ENCODE measurements around the gene METTL9.

The METTL9 gene

GRCh38 chr16:21592191-21592590 lies 7.2 kb upstream of the METTL9 start:
- H3K4me3 ChIP-seq (replicated peaks; ENCODE audit: low read depth, low read length) = no peak overlapping the region
- H3K36me3 ChIP-seq (ENCODE audit: control insufficient read depth, insufficient read depth, low read length) = no peaks in the 10 kb centered on the region
- DNase-seq (ENCODE audit: extremely low read depth, insufficient read length) = no peak
- no peak for TF ChIP-seq CTCF (IDR thresholded peaks at IDR 0.05; ENCODE audit: insufficient read depth, low read length, poor library complexity, severe bottlenecking)
- no peaks in the 10 kb centered on the region; the same call in 1 of the 2 replicates for H3K27me3 ChIP-seq (replicated peaks; ENCODE audit: control insufficient read depth, insufficient read depth, low read length)

- H3K36me3 ChIP-seq (ENCODE audit: control insufficient read depth, insufficient read depth, low read length) = no peaks in the 10 kb centered on the region
- no peak for TF ChIP-seq CTCF (IDR thresholded peaks at IDR 0.05; ENCODE audit: insufficient read depth, low read length, poor library complexity, severe bottlenecking)
- H3K27me3 ChIP-seq (replicated peaks; ENCODE audit: control insufficient read depth, insufficient read depth, low read length) = no peaks in the 10 kb centered on the region; the same call in 1 of the 2 replicates
- no peak for DNase-seq (ENCODE audit: extremely low read depth, insufficient read length)
- no peak overlapping the region for H3K4me3 ChIP-seq (replicated peaks; ENCODE audit: low read depth, low read length)
These were observed 5.7 kb upstream of the METTL9 start for GRCh38 chr16:21593530-21594289.

DNA sequence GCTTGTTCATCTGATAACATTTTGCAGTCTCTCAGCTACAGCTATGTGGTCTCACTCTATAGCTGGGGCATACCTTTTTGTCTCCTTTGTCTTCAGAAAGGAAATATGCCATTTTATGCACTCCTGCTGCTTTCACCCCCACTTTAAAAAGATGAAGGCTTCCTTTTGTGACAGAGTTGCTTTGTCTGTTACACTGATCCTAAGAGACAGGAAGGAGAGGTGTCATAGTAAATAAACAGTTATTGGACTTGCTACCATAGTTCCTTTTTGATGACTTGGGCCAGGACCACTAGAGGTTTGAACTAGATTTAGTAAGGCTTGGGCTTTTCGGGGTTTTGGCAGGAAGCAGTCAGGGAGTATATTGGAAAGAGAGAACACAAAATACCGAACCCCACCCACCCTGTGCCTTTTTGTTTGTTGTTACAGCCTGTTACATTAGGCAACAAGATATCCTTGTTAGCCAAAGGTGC lies 1.8 kb upstream of the METTL9 start:
- TF ChIP-seq CTCF (IDR thresholded peaks at IDR 0.05; ENCODE audit: insufficient read depth, low read length, poor library complexity, severe bottlenecking) = no peak
- Histone ChIP-seq H3K36me3 (ENCODE audit: control insufficient read depth, insufficient read depth, low read length) (no peaks in the 10 kb centered on the region), H3K27me3 (replicated peaks; ENCODE audit: control insufficient read depth, insufficient read depth, low read length) (no peaks in the 10 kb centered on the region), H3K4me3 (replicated peaks; ENCODE audit: low read depth, low read length) (no peak overlapping the region)
- DNase-seq (ENCODE audit: extremely low read depth, insufficient read length) = no peak

DNA sequence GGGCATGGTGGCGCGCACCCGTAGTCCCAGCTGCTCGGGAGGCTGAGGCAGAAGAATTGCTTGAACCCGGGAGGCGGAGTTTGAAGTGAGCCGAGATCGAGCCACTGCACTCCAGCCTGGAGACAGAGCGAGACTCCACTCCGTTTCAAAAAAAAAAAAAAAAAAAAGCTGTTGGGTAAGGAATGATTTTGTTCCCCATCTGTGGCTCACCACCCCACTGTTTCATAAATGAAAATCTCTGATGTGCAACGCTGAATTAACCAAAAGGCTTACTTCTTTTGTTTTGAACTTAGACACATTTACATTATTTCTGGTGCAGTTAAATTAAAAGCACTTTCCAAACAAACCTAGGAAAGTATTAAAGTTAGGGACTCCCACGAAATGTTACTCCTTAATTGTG lies 1.2 kb upstream of the METTL9 start:
- no peak for TF ChIP-seq CTCF (IDR thresholded peaks at IDR 0.05; ENCODE audit: insufficient read depth, low read length, poor library complexity, severe bottlenecking)
- no peaks in the 10 kb centered on the region for H3K27me3 ChIP-seq (replicated peaks; ENCODE audit: control insufficient read depth, insufficient read depth, low read length)
- no peaks in the 10 kb centered on the region for H3K36me3 ChIP-seq (ENCODE audit: control insufficient read depth, insufficient read depth, low read length)
- no peak for DNase-seq (ENCODE audit: extremely low read depth, insufficient read length)
- no peak overlapping the region for H3K4me3 ChIP-seq (replicated peaks; ENCODE audit: low read depth, low read length)

GRCh38 chr16:21598701-21599121 lies 666 bp upstream of the METTL9 start:
- DNase-seq (ENCODE audit: extremely low read depth, insufficient read length) = no peak
- H3K4me3 ChIP-seq (replicated peaks; ENCODE audit: low read depth, low read length) = peak overlapping the region; percentile 85
- H3K36me3 ChIP-seq (ENCODE audit: control insufficient read depth, insufficient read depth, low read length) = no peaks in the 10 kb centered on the region
- no peaks in the 10 kb centered on the region for H3K27me3 ChIP-seq (replicated peaks; ENCODE audit: control insufficient read depth, insufficient read depth, low read length)
- TF ChIP-seq CTCF (IDR thresholded peaks at IDR 0.05; ENCODE audit: insufficient read depth, low read length, poor library complexity, severe bottlenecking) = no peak

Measured in GM06990 (cell line).